Measurements from ENCODE around the gene RAE1.

GRCh38 chr20:57378107-57378506 is 27.1 kb downstream of the RAE1 start:
- no peak for TF ChIP-seq GATA3 (IDR thresholded peaks at IDR 0.05; ENCODE audit: low read depth, low read length)
- TF ChIP-seq GATA2 (IDR thresholded peaks at IDR 0.05; ENCODE audit: low read depth, low read length): no peak
